ENCODE measurements around the gene PSMB8.

Gene PSMB8

DNA sequence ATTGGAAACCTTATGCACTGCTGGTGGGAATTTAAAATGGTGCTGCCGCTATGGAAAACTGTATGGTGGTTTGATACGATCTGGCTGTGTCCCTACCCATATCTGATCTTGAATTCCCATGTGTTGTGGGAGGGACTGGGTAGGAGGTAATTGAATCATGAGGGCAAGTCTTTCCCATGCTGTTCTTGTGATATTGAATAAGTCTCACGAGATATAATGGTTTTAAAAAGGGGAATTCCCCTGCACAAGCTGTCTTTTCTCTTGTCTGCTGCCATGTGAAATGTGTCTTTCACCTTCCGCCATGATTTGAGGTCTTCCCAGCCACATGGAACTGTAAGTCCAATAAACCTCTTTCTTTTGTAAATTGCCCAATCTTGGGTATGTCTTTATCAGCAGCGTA, 10.2 kb downstream of the PSMB8 start:
- no peak for TF ChIP-seq EZH2 (IDR thresholded peaks at IDR 0.05; ENCODE audit: borderline replicate concordance, low read length)
- TF ChIP-seq, protein P1, sequence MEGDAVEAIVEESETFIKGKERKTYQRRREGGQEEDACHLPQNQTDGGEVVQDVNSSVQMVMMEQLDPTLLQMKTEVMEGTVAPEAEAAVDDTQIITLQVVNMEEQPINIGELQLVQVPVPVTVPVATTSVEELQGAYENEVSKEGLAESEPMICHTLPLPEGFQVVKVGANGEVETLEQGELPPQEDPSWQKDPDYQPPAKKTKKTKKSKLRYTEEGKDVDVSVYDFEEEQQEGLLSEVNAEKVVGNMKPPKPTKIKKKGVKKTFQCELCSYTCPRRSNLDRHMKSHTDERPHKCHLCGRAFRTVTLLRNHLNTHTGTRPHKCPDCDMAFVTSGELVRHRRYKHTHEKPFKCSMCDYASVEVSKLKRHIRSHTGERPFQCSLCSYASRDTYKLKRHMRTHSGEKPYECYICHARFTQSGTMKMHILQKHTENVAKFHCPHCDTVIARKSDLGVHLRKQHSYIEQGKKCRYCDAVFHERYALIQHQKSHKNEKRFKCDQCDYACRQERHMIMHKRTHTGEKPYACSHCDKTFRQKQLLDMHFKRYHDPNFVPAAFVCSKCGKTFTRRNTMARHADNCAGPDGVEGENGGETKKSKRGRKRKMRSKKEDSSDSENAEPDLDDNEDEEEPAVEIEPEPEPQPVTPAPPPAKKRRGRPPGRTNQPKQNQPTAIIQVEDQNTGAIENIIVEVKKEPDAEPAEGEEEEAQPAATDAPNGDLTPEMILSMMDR (IDR thresholded peaks at IDR 0.05; ENCODE audit: low read length) = no peak
- Histone ChIP-seq H3K9ac (ENCODE audit: low read length) (no peak overlapping the region), H3F3A (ENCODE audit: insufficient read depth, low read length) (no peaks in the 10 kb centered on the region), H3K27me3 (ENCODE audit: insufficient read depth, low read length) (no peaks in the 10 kb centered on the region), H3K79me2 (ENCODE audit: insufficient read depth, low read length) (peaks cover 13% of the 10 kb centered on the region), H3K9me3 (ENCODE audit: low read length) (no peaks in the 10 kb centered on the region), H3K4me3 (ENCODE audit: low read depth, low read length, poor library complexity, severe bottlenecking) (no peak overlapping the region), H3K27ac (ENCODE audit: low read depth, low read length, poor library complexity, severe bottlenecking) (no peak overlapping the region), H2AFZ (ENCODE audit: low read length) (no peak overlapping the region), H3K4me2 (ENCODE audit: low read length) (no peak overlapping the region), H4K20me1 (ENCODE audit: insufficient read depth, low read length) (no peaks in the 10 kb centered on the region), H3K36me3 (ENCODE audit: insufficient read depth, low read length) (peaks cover 86% of the 10 kb centered on the region), H3K4me1 (ENCODE audit: insufficient read depth, low read length, severe bottlenecking) (peaks cover 19% of the 10 kb centered on the region), H3K9me2 (ENCODE audit: low read depth, low read length) (no peaks in the 10 kb centered on the region)

DNA sequence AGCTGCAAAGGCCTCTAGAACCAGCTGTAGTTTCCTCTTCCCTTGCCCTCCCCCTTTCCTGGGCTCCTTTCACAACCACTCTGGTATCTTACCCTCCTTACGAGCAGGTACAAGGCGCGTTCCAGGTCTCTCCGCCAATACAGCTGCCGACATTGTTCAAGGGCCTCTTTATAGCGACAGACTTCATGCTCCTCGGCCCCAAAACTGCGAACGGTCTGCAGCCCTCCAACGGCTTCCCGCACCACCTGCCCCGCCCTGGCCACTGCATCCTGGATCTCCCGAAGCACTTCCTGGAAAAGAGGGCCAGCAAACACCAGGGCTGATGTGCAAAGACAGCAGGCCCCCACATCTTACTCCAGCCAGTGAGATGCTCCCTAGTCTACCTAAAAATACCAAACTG, 11.3 kb downstream of the PSMB8 start:
- Histone ChIP-seq H3K36me3 (ENCODE audit: insufficient read depth, low read length) (peaks cover 97% of the 10 kb centered on the region), H3K4me2 (ENCODE audit: low read length) (no peak overlapping the region), H3K9ac (ENCODE audit: low read length) (no peak overlapping the region), H3K79me2 (ENCODE audit: insufficient read depth, low read length) (peaks cover 7% of the 10 kb centered on the region), H4K20me1 (ENCODE audit: insufficient read depth, low read length) (no peaks in the 10 kb centered on the region), H3K9me3 (ENCODE audit: low read length) (no peaks in the 10 kb centered on the region), H3K27me3 (ENCODE audit: insufficient read depth, low read length) (no peaks in the 10 kb centered on the region), H2AFZ (ENCODE audit: low read length) (no peak overlapping the region), H3K4me1 (ENCODE audit: insufficient read depth, low read length, severe bottlenecking) (peaks cover 16% of the 10 kb centered on the region), H3K4me3 (ENCODE audit: low read depth, low read length, poor library complexity, severe bottlenecking) (no peak overlapping the region), H3K9me2 (ENCODE audit: low read depth, low read length) (no peaks in the 10 kb centered on the region), H3K27ac (ENCODE audit: low read depth, low read length, poor library complexity, severe bottlenecking) (no peak overlapping the region), H3F3A (ENCODE audit: insufficient read depth, low read length) (no peaks in the 10 kb centered on the region)
- TF ChIP-seq, protein P1 (IDR thresholded peaks at IDR 0.05; ENCODE audit: low read length) = no peak
- no peak for TF ChIP-seq EZH2 (IDR thresholded peaks at IDR 0.05; ENCODE audit: borderline replicate concordance, low read length)

DNA sequence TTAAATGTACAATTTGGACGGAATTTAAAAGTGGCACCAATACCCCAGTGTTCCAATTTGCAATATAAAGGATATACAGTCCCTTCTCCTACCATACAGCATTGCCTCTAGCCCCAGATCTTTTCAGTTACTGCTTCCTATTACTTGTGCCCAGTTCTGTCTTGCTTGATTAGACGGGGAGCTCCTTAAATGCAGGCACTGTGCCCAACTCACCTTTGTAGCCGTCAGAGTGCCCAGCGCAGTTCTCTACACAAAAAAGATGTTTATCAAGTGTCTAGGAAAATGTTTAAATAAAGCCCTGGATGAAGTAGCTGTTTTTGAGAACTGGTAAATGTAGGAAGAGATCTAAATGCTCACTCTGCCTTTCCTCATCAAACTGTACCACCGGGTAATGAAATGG, 12.9 kb downstream of the PSMB8 start:
- H3K36me3 ChIP-seq (ENCODE audit: insufficient read depth, low read length) = peaks cover 90% of the 10 kb centered on the region
- H3K79me2 ChIP-seq (ENCODE audit: insufficient read depth, low read length) = no peaks in the 10 kb centered on the region
- H3K27me3 ChIP-seq (ENCODE audit: insufficient read depth, low read length) = no peaks in the 10 kb centered on the region
- no peaks in the 10 kb centered on the region for H4K20me1 ChIP-seq (ENCODE audit: insufficient read depth, low read length)
- H3K9ac ChIP-seq (ENCODE audit: low read length) = no peak overlapping the region
- no peak overlapping the region for H2AFZ ChIP-seq (ENCODE audit: low read length)
- no peaks in the 10 kb centered on the region for H3K9me3 ChIP-seq (ENCODE audit: low read length)
- no peak overlapping the region for H3K27ac ChIP-seq (ENCODE audit: low read depth, low read length, poor library complexity, severe bottlenecking)
- no peaks in the 10 kb centered on the region for H3K9me2 ChIP-seq (ENCODE audit: low read depth, low read length)
- peaks cover under 1% of the 10 kb centered on the region for H3K4me1 ChIP-seq (ENCODE audit: insufficient read depth, low read length, severe bottlenecking)
- no peaks in the 10 kb centered on the region for H3F3A ChIP-seq (ENCODE audit: insufficient read depth, low read length)
- no peak overlapping the region for H3K4me2 ChIP-seq (ENCODE audit: low read length)
- TF ChIP-seq, protein P1 (IDR thresholded peaks at IDR 0.05; ENCODE audit: low read length) = no peak
- TF ChIP-seq EZH2 (IDR thresholded peaks at IDR 0.05; ENCODE audit: borderline replicate concordance, low read length) = no peak
- no peak overlapping the region for H3K4me3 ChIP-seq (ENCODE audit: low read depth, low read length, poor library complexity, severe bottlenecking)

Data from OCI-LY1 (cell line).